ENCODE results near the gene VWA5A.

DNA sequence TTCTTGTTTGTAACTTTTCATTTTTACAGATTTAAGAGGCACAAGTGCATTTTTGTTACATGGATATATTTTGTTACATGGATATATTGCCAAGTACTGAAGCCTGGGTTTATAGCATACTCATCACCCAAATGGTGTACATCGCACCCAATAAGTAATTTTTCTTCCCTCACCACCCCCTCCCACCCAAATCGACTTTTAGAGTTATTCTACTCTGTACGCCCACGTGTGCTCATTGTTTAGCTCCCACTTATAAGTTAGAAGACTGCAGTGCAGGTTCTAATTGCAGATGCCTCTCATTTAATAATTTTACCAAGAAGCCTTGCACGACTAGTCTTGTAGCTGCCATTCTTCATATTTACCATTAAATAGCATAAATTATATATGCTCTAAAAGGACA, 20.5 kb upstream of the VWA5A start:
- TF ChIP-seq, protein P1, sequence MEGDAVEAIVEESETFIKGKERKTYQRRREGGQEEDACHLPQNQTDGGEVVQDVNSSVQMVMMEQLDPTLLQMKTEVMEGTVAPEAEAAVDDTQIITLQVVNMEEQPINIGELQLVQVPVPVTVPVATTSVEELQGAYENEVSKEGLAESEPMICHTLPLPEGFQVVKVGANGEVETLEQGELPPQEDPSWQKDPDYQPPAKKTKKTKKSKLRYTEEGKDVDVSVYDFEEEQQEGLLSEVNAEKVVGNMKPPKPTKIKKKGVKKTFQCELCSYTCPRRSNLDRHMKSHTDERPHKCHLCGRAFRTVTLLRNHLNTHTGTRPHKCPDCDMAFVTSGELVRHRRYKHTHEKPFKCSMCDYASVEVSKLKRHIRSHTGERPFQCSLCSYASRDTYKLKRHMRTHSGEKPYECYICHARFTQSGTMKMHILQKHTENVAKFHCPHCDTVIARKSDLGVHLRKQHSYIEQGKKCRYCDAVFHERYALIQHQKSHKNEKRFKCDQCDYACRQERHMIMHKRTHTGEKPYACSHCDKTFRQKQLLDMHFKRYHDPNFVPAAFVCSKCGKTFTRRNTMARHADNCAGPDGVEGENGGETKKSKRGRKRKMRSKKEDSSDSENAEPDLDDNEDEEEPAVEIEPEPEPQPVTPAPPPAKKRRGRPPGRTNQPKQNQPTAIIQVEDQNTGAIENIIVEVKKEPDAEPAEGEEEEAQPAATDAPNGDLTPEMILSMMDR (IDR thresholded peaks at IDR 0.05 in 4 of 5, conservative IDR thresholded peaks at IDR 0.05 in 1 of 5) = no peak
- TF ChIP-seq POLR2A (IDR thresholded peaks at IDR 0.05) = no peak
